NK-92 (cell line): ENCODE data around the gene CES4A.
"Not testable (repeated sequence)": the region's sequence is repeated elsewhere in the genome, so short reads cannot be mapped to it uniquely, and the experiment has no call there.

ENCODE experiments used
- DNase-seq: peaks from one replicate; lab custom pipeline; 2025; ENCODE audit not compliant: unreplicated experiment; lab: John Stamatoyannopoulos, UW

CES4A gene

DNA sequence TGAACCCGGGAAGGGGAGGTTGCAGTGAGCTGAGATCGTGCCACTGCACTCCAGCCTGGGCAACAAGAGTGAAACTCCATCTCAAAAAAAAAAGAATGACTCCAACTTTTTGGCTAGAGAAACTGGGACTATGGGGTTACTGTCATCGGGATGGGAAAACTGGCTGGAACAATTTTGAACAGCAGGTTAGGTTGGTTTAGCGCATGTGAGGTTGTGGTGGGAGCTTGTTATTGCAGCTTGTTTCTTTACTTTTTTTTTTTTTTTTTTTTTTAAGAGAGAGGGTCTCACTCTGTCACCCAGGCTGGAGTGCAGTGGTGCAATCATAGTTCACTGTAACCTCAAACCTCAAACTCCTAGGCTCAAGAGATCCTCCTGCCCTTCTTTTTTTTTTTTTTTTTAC is 53.1 kb downstream of the CES4A start:
- DNase-seq: not testable (repeated sequence)

DNA sequence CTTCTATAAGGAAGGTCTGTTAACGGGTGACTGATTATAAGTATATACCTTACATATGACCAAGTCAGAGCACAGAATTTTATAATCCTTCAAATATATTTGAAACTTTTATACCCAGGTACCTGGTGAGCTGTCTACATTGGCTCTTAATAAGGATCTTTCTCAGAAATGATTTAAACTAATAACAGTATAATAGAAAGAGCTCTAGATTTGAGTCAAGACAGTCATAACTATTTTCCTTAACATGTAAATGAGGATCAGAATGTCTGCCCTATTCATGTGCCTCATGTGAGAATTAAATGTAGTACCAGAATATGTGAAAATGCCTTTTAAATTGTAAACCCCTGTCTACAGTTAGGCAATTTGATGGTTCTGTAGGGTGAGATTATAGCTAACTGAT is 55.0 kb downstream of the CES4A start:
- no peak for DNase-seq

DNA sequence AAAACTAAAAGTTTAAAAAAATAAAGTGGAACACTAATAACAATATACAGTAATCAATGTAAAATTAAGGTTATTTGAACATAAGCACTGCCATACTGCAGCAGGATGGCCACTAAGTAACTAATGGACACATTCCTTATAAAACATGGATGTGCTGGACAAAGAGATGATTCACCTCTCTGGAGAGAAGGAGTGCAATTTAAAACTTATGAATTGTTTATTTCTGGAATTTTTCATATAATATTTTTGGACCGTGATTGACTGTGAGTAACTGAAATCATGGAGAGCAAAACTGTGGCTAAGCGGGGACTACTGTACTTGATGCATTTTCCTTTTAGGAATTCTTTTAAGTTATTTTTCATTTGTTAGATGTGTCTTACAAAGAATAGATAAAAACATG is 62.4 kb downstream of the CES4A start:
- no peak for DNase-seq

DNA sequence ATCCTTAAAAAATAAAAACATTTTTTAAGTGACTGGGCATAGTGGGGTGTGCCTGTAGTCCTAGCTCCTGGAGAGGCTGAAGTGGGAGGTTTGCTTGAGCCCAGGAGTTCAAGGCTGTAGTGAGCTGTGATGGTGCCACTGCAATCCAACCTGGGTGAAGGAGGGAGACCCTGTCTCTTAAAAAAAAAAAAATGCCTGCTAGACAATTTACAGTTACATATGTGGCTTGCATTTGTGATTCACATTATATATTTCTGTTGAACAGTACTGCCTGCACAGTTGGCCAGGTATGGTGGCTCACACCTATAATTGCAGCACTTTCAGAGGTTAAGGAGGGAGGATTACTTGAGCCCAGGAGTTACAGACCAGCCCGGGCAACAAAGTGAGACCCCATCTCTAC is 64.0 kb downstream of the CES4A start:
- DNase-seq: no peak

DNA sequence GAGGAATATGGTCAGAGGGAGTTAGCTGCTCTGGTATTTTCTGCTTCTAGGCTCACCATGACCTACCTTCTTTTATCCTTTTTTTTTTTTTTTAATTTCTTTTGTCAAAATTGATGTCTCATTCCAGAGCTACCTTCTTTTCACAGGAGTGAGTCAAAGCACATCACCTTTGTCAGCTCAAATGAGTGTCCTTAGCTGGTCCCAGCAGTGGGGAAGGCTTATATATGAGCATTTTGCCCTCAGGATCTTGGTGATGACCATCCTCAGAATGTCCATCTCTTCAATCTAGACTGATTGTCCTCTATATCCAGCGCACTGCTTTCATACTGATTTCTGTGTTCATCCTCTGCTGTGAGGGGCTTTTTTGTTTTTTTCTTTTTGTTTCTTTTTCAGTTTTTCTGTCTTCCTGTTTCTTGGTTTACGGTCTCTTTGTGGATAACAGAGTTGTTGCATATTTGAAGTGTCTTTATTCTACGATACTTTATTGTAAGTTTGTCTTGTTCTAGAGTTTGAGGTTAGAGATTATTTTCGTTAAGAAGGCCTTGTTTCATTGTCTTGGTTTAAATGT is 65.5 kb downstream of the CES4A start:
- DNase-seq: no peak

DNA sequence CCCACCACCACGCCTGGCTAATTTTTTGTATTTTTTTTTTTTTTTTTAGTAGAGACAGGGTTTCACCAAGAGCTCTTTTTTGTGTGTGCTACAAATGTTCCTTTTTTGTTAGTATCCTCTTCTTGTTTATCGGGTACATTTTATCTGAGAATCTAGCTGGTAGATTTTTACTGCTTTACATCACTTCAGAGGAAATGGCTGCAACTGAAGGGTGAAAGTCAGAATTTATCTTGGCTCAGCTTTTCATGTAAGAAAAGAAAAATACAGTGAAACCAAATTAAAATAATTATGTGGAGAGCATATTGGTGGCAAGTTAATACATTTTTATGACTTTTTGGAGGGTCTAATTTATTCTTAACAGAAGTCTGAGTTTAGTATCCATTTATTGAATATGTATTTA is 66.5 kb downstream of the CES4A start:
- no peak for DNase-seq

DNA sequence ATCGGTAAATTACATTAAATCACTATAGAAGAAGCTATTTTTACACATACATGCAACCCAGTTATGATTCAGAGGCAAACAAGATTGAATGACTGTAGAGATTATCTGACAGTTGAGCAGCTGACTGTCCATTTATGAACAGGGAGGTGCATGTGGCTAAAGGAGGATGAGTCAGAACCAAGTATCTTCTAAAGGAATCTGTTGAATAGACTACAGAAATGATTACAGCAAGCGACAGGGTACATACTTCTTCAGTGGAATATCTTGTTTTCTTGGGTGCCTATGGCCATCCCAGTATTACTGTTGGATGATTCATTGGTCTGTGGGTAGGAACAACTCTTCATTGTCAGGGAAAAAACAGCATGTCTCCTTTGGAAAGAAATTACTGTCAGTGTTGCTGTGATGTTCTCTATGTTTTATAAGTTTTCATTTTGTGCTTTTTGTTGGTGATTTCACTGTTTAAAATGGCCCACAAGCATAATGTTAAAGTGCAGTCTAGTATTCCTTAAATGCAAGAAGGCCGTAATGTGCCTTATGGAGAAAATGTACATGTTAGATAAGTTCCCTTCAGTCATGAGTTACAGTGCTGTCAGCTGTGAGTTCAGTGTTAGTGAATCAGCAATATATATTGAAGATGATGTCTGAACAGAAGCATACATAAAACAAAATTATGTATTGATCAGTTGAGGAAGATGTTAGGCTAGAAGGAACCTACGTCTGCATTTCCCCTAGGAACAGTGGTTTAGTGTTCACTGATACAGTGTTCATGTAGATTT is 67.5 kb downstream of the CES4A start:
- no peak for DNase-seq
